Spleen (tissue), 11 donors: Measurements from ENCODE around the gene SRXN1. TPM values are rescaled to one million over a fixed set of nuclear protein-coding genes. Genes with fewer than 3 reads are reported as not detected.

Experiments used
- DNase-seq: peaks from one replicate; pipeline ENCODE4 v3.0.0-alpha.2; 2020
- H3K27ac ChIP-seq, 8 donors: fragments of 200-600 bp; sonication (generic) in 7 of 8; 1 replicate in 4 of 8; 2 replicates in 4 of 8; pipeline versions ENCODE4 v1.5.0 to v1.8.0; 2016 to 2021; ENCODE audit warnings: inconsistent platforms in 4 of 8, mild to moderate bottlenecking in 4 of 8, moderate library complexity in 1 of 8
- H3K27me3 ChIP-seq, 7 donors: fragments of 200-600 bp; sonication (generic) in 6 of 7; replicated peaks in 1 of 7; 1 replicate in 4 of 7; 2 replicates in 3 of 7; pipeline versions ENCODE4 v1.5.0 to v1.8.0; 2016 to 2021; ENCODE audit warnings: inconsistent platforms in 3 of 7, mild to moderate bottlenecking in 1 of 7
- H3K36me3 ChIP-seq, 6 donors: fragments of 200-600 bp; sonication (generic) in 5 of 6; 1 replicate in 4 of 6; 2 replicates in 2 of 6; pipeline versions ENCODE4 v1.5.0 to v1.8.0; 2016 to 2021; ENCODE audit warnings: inconsistent platforms in 2 of 6
- H3K4me1 ChIP-seq, 6 donors: fragments of 200-600 bp; sonication (generic) in 5 of 6; 1 replicate in 3 of 6; 2 replicates in 3 of 6; pipeline versions ENCODE4 v1.5.0 to v1.8.0; 2016 to 2021; ENCODE audit warnings: inconsistent platforms in 3 of 6
- H3K4me3 ChIP-seq, 8 donors: fragments of 200-600 bp; sonication (generic) in 7 of 8; 1 replicate in 4 of 8; 2 replicates in 4 of 8; pipeline versions ENCODE4 v1.5.0 to v1.8.0; 2016 to 2021; ENCODE audit warnings: inconsistent platforms in 4 of 8, mild to moderate bottlenecking in 4 of 8, moderate library complexity in 2 of 8
- H3K9me3 ChIP-seq, 8 donors: fragments of 200-600 bp; sonication (generic) in 7 of 8; 1 replicate in 4 of 8; 2 replicates in 4 of 8; pipeline versions ENCODE4 v1.5.0 to v1.8.0; 2016 to 2021; ENCODE audit warnings: inconsistent platforms in 4 of 8
- CTCF ChIP-seq, 11 experiments: fragments of 200-600 bp in 7 of 11; fragments of 450-650 bp in 4 of 11; sonication (generic) in 4 of 11; IDR thresholded peaks in 8 of 11; conservative IDR thresholded peaks in 3 of 11; 1 replicate in 7 of 11; 2 replicates in 4 of 11; pipeline versions ENCODE4 v1.4.0 to v1.8.0; 2016 to 2021; ENCODE audit warnings: antibody characterized with exemption in 11 of 11, inconsistent platforms in 4 of 11, mild to moderate bottlenecking in 1 of 11
- POLR2A ChIP-seq, 3 donors: fragments of 450-650 bp; IDR thresholded peaks; one replicate each; pipeline ENCODE4 v1.5.1; 2017; ENCODE audit warnings: antibody characterized with exemption in 3 of 3, mild to moderate bottlenecking in 1 of 3
- POLR2AphosphoS5 ChIP-seq, 3 donors: sonication (generic); formaldehyde crosslinking; IDR thresholded peaks; one replicate each; pipeline ENCODE4 v1.5.1; 2017; ENCODE audit warnings: antibody characterized with exemption in 3 of 3
- WGBS, 5 donors: extraction: QIAGEN DNeasy Blood & Tissue Kit in 3 of 5; methylation state at CpG; one replicate each; pipeline versions ENCODE4 v1.1.5 to v1.1.7; 2013 to 2018; 5-methylcytosine and 5-hydroxymethylcytosine counted together
- intact Hi-C: fragments of 100-400 bp; cut with DNase I; formaldehyde crosslinking; loops from one replicate; pipeline ENCODE4 v1.15.0; 2023; ENCODE audit warnings: low total_unique reads
- polyA plus RNA-seq, 3 donors: library from polyadenylated mRNA; stranded (reverse); fragments of 200-250 nt; gene quantifications; one replicate each; pipeline ENCODE4 v1.2.1, GENCODE V29; 2013
- total RNA-seq, 7 donors: library from RNA; depleted of rRNA in 3 of 7; stranded (reverse); fragments of >200 nt in 3 of 7; fragmentation: NEBNext Ultra II Directional in 4 of 7; extraction: Animal tissue kit (Norgen Biotek cat#: 25700) in 4 of 7; gene quantifications; one replicate each; pipeline versions ENCODE4 v1.1.0 to v1.2.1, GENCODE V29; 2016 to 2021
- donor health status: healthy with polysubstance abuse.
- donor health status: DM: no; HTN: no; CAD: no; lungs with moderate emphysema.
- donor health status: DM: no; HTN: no; CAD: no.
- donor health status: Bipolar disorder and iron deficiency.
- donor health status: healthy.
- donor health status: DM: no; HTN: no; CAD: no.
- donor health status: DM: yes; HTN: yes; CAD: no.

The SRXN1 gene
- total and polyA plus RNA-seq, 10 donors, result 4.5 to 31.3 (median 12.7) TPM

GRCh38 chr20:605237-605636 lies 47.8 kb downstream of the SRXN1 start:
- intact Hi-C loops, result no loop called here
- Histone ChIP-seq H3K27ac (no peak overlapping the region), H3K4me3 (no peak overlapping the region), H3K9me3 (no peaks in the 10 kb centered on the region), H3K4me1 (peaks cover 0 to 15% (median 6%) of the 10 kb centered on the region in 6 donors), H3K36me3 (no peaks in the 10 kb centered on the region), H3K27me3 (peaks cover 0 to 56% (median 24%) of the 10 kb centered on the region in 7 donors)
- TF ChIP-seq POLR2A (IDR thresholded peaks at IDR 0.05), result no peak
- no peak for TF ChIP-seq CTCF (IDR thresholded peaks at IDR 0.05 in 8 of 11, conservative IDR thresholded peaks at IDR 0.05 in 3 of 11)
- no peak for TF ChIP-seq POLR2AphosphoS5 (IDR thresholded peaks at IDR 0.05)
- WGBS, 5 donors, result 72 to 86% (median 80%) methylated on average over 5 of the region's 5 CpGs
- DNase-seq, result no peak

- no peaks in the 10 kb centered on the region for H3K9me3 ChIP-seq
- DNase-seq, result no peak
- H3K4me1 ChIP-seq, result peaks cover 0 to 9% (median 2%) of the 10 kb centered on the region in 6 donors
- H3K36me3 ChIP-seq, result no peaks in the 10 kb centered on the region
- 78 to 91% (median 80%) methylated on average over 8 of the region's 8 CpGs for WGBS, 5 donors
- TF ChIP-seq POLR2AphosphoS5 (IDR thresholded peaks at IDR 0.05) (no peak), CTCF (IDR thresholded peaks at IDR 0.05 in 8 of 11, conservative IDR thresholded peaks at IDR 0.05 in 3 of 11) (no peak), POLR2A (IDR thresholded peaks at IDR 0.05) (no peak)
- intact Hi-C loops, result no loop called here
- H3K4me3 ChIP-seq, result no peak overlapping the region
- H3K27ac ChIP-seq, result no peak overlapping the region
- peaks cover 0 to 35% (median 6%) of the 10 kb centered on the region in 7 donors for H3K27me3 ChIP-seq
Observed at GRCh38 chr20:603116-603640, 49.8 kb downstream of the SRXN1 start.

- Histone ChIP-seq H3K36me3 (no peaks in the 10 kb centered on the region), H3K27me3 (peaks cover 0 to 29% (median 2%) of the 10 kb centered on the region in 7 donors), H3K4me1 (peaks cover 0 to 9% (median 2%) of the 10 kb centered on the region in 6 donors), H3K27ac (no peak overlapping the region), H3K9me3 (no peaks in the 10 kb centered on the region), H3K4me3 (no peak overlapping the region)
- TF ChIP-seq CTCF (IDR thresholded peaks at IDR 0.05 in 8 of 11, conservative IDR thresholded peaks at IDR 0.05 in 3 of 11) (no peak), POLR2A (IDR thresholded peaks at IDR 0.05) (no peak), POLR2AphosphoS5 (IDR thresholded peaks at IDR 0.05) (no peak)
- intact Hi-C loops, result no loop called here
- 36 to 50% (median 44%) methylated on average over 8 of the region's 8 CpGs for WGBS, 5 donors
- no peak for DNase-seq
Observed at GRCh38 chr20:602111-602970, 50.7 kb downstream of the SRXN1 start.

- Histone ChIP-seq H3K27me3 (peaks cover 0 to 22% (median 0%) of the 10 kb centered on the region in 7 donors), H3K4me1 (peaks cover 0 to 9% (median 2%) of the 10 kb centered on the region in 6 donors), H3K4me3 (no peak overlapping the region), H3K27ac (no peak overlapping the region), H3K36me3 (no peaks in the 10 kb centered on the region), H3K9me3 (no peaks in the 10 kb centered on the region)
- intact Hi-C loops, result no loop called here
- 83 to 95% (median 91%) methylated on average over 6 of the region's 6 CpGs for WGBS, 5 donors
- DNase-seq, result no peak
- TF ChIP-seq POLR2AphosphoS5 (IDR thresholded peaks at IDR 0.05), result no peak
- no peak for TF ChIP-seq CTCF (IDR thresholded peaks at IDR 0.05 in 8 of 11, conservative IDR thresholded peaks at IDR 0.05 in 3 of 11)
- TF ChIP-seq POLR2A (IDR thresholded peaks at IDR 0.05), result no peak
Observed at GRCh38 chr20:600736-601135, 52.3 kb downstream of the SRXN1 start.
